GM15510 (cell line): ENCODE data around the gene CNTNAP2.

Experiments
- POLR2A ChIP-seq: IDR thresholded peaks from 3 replicates; pipeline ENCODE4 v1.6.1; 2011; ENCODE audit warnings: borderline replicate concordance; ENCODE audit not compliant: insufficient read length; ENCODE audit errors: extremely low read depth

CNTNAP2 gene

DNA sequence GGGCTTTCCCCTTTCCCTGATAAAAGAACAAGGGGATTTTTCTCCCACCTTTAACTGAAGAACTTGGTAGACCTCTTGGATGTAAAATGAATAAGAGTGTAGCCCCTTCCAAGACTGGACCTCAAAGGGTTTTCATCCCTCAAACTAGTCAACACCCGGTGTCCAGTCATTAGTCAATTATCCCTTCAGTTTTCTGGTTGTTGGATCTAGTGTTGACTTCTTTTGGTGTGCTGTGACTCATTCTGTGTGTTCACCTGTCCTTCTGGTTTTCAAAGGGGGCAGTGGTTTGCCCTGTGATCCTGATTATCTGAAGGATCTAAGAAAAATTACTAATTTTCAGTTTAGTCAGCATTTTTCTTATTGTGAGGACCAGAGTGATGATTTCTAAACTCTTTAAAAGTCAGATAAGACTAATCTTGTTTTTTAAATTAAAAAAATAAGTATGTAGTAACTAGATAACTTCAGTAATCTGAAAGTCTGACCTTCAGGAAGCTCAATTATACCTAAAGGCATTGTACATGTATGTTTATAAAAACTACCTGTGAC, 583.5 kb downstream of the CNTNAP2 start:
- TF ChIP-seq POLR2A: no peak

GRCh38 chr7:146701166-146701565, 584.6 kb downstream of the CNTNAP2 start:
- no peak for TF ChIP-seq POLR2A

DNA sequence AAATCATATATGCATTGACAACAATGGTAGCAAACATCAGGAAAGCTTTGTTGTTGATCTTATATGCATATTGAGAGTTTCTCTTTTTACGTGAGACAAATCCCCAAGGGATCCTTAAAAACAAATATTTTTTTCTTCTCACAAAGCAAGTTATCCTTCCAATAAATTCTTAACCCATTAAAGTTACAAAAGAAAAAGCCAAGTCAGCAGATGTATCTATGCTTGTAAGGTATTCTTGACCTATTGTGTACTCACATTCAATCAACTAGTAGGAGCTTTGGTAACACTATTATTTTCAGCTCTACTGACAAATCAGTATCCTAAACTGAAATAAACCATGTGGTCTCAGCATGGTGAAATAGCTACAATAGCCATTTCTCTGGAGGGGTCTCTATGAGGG, 586.3 kb downstream of the CNTNAP2 start:
- no peak for TF ChIP-seq POLR2A

DNA sequence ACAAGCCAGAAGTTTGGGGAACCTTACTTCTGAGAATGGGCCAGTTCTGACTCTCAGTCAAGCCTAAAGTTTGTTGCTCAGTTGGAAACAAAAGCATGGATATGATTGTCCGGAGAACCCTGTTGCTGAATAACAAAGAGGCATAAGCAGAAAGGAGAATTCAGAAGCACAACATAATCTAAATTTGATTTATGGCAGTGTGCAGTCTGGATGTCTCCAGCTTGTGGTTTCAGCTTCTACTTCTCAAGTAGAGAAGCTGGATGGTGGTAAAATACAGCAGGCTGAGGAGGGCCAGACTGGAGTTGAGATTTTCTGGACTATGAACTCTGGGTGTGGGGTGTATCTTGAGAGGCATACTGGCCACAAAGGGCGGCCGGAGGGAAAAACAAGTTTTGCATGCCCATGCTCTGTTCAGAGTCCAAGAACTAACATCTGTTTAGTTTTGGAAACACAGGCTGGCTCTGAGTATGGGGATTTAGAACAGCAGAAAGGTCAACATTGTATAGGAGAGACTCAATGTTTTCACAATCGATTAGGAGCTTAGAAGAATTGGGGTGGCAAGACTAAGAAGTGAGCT, 592.9 kb downstream of the CNTNAP2 start:
- TF ChIP-seq POLR2A: no peak

- no peak for TF ChIP-seq POLR2A
These were observed 596.6 kb downstream of the CNTNAP2 start for GRCh38 chr7:146713205-146713604.

- TF ChIP-seq POLR2A: no peak
These were observed 597.3 kb downstream of the CNTNAP2 start for GRCh38 chr7:146713934-146714333.

DNA sequence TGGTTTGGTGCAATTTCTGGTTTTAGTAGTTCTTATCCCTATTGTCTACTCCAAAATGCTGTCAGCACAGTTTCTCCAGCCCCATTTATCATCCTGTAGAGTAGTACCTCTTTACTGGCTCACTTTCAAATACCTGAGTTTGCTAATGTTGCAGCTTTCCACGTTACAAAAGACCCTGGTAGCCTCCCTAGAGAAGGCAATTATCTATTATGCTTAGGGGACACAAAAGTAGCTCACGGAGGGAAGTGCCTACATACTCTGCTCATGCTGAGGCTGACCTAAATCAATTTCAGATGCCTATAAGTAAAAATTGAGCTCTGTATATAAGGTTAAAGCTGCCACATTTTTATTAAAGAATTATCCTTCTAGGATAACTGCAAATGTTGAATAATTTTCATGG, 603.6 kb downstream of the CNTNAP2 start:
- TF ChIP-seq POLR2A: no peak

GRCh38 chr7:146722986-146723385, 606.4 kb downstream of the CNTNAP2 start:
- no peak for TF ChIP-seq POLR2A

DNA sequence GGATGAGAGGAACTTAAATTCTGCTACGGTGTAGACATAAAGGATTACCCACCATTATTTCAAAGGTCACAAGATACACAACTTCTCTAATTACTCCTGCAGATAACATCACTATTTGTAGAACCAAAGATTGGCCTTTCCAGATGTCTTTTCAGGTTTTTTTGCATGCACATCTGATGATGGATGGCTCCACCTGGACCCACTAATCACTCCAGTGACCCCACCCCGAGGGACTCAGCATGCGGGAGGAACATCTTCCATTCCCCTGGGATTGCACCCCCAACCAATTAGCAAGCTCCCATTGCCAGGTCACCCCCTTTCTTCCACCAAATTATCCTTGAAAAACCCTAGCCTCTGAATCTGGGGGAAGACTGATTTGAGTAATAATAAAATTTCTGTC, 608.9 kb downstream of the CNTNAP2 start:
- TF ChIP-seq POLR2A: no peak

DNA sequence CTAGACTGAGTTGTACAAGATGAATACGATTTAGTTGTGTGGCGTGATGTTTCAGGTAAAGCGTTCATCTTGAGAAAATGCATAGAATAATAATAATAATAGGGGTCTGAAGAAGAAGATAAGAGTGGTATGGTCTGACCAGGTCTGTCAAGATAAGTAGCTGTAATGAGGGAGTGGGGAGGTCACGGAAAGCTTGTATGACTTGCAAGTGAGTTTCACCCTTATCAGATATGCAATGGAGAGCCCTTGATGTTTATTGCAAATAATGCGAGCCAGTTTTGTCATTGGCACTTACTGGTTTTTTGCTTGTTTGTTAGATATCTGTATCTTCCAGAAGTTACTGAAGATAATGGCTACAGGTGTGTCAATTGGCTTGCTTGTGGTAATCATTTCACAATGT, 611.5 kb downstream of the CNTNAP2 start:
- no peak for TF ChIP-seq POLR2A

- TF ChIP-seq POLR2A: no peak
These were observed 612.0 kb downstream of the CNTNAP2 start for GRCh38 chr7:146728611-146729010.

DNA sequence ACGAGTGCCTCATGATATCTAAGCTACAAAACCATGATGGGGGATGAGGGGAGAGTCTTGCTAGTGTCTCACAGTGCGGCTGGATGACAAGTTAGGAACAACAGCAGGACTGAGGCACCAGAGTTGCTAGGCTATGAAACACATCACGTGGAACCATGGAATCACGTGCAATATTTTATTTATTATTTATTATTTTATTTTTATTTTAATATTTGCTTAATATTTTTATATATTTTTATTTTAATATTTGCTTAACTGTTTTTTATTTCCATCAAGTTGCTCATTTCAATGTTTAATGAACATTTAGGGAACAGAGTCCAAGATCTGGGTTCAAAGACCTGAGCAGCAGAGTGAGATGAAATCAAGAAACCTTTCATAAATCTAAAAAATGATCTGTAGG, 614.6 kb downstream of the CNTNAP2 start:
- TF ChIP-seq POLR2A: no peak

GRCh38 chr7:146735992-146736391, 619.4 kb downstream of the CNTNAP2 start:
- no peak for TF ChIP-seq POLR2A

DNA sequence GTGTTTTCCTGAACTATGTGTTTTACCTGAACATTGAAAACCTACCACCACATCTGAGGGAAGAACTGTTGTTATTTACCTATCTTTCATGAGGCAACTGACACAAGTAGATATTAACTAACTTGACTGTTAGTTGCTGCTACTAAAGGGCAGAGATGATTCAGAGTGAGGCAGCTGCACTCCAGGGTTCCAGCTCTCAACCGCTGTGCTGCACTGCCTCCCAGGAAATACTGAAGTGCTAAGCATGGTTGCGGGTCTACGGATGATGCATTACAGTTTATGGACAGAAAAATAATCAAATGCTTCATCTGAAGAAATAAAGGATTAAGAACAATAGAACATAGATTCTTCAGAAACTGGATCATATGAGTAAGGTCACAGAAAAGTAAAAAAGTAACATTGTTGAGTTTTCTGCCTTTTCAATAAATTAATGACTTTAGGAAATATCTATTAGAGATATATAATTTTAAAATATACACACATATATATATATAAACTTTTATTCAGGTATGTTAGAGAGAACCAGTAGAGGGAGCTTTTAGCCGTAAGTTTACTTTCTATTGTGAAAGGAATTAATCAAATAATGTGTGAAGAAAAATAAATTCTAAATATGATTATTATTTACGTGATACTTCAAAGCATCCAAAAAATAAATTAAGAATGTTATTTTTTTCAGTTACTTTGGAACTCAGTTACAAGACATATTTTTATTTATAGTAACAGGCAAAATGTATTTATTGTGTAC, 620.0 kb downstream of the CNTNAP2 start:
- TF ChIP-seq POLR2A: no peak

- TF ChIP-seq POLR2A: no peak
These were observed 623.4 kb downstream of the CNTNAP2 start for GRCh38 chr7:146740039-146740438.

- no peak for TF ChIP-seq POLR2A
These were observed 625.3 kb downstream of the CNTNAP2 start for GRCh38 chr7:146741911-146742310.
